Measurements from ENCODE around the gene FBXO10.
"Not testable (repeated sequence)": the region's sequence is repeated elsewhere in the genome, so short reads cannot be mapped to it uniquely, and the experiment has no call there.

Gene FBXO10

DNA sequence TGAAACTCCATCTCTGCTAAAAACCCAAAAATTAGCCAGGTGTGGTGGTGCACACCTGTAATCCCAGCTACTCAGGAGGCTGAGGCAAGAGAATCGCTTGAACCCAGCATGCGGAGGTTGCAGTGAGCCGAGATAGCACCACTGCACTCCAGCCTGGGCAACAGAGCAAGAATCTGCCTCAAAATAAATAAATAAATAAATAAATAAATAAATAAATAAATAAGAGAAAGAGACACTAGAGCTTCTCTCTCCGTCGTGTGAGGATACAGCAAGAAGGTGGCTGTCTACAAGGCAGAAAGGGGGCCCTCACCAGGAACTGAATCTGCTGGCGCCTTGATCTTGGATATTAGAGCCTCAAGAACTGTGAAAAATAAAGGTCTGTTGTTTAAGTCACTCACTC lies 102.2 kb downstream of the FBXO10 start:
- DNase-seq, result not testable (repeated sequence)

DNA sequence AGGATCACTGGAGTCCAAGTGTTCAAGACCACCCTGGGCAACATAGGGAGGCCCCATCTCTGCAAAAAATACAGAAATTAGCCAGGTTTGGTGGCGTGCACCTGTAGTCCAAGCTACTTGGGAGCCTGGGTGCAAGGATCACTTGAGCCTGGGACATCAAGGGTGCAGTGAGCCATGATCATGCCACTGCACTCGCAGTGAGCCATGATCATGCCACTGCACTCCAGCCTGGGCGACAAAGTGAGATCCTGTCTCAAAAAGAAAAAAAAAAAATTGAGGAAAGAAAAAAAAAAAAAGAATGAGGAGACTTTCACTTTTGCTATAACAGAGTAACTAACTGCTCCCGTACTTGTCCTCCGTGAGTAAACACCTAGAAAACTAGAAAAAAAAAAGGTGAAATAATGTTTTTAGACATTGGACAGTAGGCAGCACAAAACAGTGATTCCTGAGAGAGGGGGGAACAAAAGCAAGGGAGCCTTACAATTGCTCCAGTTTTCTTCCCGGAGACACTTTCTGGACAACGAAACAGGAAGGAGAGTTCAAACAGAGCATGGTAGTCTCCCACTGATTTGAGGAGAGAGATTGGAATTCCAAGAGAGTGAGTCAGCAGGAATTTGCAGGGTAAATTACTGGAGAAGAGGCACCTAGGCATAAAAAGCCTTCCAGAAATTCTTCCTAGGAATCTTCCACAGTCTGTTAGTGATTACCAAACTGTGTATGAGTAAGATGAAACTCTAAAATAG lies 104.1 kb downstream of the FBXO10 start:
- DNase-seq, result no peak

- no peak for DNase-seq
Observed at GRCh38 chr9:37468620-37469019, 107.6 kb downstream of the FBXO10 start.

DNA sequence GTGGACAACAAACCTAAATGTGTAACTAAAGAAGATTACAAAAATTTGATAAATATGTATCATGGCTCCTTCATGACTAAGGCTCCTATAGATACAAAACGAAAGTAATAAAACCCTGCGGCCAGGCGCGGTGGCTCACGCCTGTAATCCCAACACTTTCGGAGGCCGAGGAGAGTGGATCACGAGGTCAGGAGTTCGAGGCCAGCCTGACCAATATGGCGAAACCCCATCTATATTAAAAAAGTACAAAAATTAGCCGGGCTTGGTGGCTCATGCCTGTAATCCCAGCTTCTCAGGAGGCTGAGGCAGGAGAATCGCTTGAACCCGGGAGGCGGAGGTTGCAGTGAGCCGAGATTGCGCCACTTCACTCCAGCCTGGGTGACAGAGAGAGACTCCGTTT lies 108.7 kb downstream of the FBXO10 start:
- not testable (repeated sequence) for DNase-seq

DNA sequence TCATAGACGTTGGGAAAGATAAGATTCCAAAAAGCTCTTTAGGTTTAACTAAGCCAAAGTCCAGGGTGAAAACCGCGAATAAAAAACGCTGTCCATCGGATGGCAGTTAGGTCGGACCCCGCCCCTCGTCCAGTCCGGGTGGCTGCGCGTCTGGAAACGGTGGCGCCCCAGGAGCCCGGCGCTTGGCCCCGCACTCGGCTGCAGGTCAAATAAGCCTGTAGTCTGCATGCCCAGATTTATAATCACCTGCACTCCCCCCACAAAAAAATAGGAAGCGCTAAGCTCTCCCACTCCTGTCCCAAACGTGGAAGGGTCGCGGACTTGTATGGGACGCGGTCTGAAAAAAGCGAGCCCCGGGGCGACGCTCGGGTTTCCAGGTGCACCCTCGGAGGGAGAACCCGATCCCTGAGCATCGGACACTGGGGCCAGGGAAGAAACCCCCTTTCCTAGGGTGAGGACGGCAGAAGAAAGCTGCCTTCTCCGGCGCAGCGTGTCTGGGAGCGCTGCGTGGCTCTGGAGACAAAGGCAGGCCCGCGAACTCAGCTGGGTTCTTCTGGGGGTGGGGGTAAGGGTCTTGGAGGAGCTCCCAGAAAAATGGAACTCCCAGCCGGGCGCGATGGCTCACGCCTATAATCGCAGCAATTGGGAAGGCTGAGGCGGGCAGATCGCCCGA lies 110.0 kb downstream of the FBXO10 start:
- peak; percentile 55 for DNase-seq

DNA sequence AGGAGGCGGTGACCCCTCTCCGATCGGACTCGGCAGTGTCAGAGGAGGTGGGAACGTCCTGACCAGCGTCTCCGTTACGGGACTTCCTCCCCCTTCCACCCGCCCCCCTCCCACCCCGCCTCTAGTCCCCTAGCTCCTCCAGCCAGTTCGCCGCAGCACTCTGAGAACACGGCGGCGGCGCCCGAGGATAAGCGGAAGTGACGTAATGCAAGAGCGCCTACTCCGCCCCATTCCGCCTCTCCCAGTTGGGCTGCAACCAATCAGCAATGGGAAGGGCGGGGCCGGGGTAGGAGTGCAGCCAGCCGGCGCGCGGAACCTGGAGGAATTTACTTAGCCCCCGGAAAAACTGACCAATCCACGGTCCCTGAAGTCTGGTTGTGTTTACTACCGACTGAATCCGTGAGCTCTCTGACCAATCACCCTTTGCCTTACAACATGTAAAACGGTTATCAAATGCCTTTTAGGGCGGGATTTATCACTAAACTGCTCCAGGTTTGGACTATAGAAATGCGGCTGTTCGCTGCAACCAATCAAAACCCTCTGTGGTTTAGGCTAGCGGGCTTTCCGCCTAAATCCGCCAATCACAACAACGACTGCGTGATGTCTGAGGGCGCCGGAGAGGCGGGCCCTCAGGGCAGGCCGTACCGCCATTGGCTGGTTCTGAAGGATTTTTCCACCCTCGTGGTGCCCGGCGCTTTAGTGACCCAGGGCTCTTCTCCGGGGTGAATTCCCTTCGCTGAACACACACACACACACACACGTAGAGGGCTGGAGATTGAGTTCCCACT lies 110.7 kb downstream of the FBXO10 start, which contains the start of gene ZBTB5:
TSS of gene ZBTB5 (minus strand) at position 202 of the 788 bp plus-strand sequence. CDS start 22,899 bp downstream, outside the sequence.
- DNase-seq, result peak; percentile 99

DNA sequence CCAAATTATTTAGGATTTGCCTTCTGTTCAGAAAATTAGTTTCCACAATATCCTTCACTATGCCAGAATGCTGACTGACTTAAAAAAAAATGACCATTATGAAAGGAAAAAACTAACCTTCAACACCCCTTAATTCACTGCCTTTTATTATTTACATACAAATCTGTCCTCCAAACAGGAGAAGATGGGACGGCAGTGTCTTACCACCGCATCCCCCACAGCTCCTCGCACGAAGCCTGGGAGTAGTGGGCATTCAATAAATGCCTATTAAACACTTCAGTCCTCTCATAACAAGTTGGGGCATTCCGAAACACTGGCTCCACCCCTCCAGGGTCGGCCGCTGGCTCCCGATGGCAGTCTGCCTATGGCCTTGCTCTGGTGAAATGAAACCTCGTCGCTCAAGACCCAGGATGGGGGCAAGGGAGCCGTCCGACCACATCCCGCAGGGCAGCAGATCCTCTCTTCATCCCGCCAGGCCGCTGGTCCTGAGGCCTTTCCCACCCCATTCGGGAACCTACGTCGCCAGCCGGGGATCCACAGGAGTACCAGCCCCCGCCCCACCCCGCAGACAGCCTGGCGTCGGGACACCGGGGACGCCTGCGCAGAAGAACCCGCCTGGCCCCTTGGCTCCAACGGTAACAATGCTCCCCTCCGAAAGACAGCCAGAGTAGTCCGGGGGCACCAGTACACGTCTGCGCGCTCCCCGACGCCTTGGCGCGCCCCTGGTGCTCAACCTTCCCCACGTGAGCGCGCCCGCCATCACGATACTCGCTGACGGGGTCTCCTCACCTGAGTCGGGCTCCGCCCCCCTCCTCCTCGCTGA lies 111.5 kb downstream of the FBXO10 start:
- peak; percentile 80 for DNase-seq

GRCh38 chr9:37464006-37464405 lies 112.2 kb downstream of the FBXO10 start:
- no peak for DNase-seq
